ENCODE data around the gene PNMA8A. TPM values are rescaled to one million over a fixed set of nuclear protein-coding genes. Genes with fewer than 3 reads are reported as not detected.
A peak's percentile ranks its signal among the peaks of the same experiment; 100 is the strongest.

PNMA8A gene
- total RNA-seq, 1 experiment from 2014 or later: 4.6 TPM

DNA sequence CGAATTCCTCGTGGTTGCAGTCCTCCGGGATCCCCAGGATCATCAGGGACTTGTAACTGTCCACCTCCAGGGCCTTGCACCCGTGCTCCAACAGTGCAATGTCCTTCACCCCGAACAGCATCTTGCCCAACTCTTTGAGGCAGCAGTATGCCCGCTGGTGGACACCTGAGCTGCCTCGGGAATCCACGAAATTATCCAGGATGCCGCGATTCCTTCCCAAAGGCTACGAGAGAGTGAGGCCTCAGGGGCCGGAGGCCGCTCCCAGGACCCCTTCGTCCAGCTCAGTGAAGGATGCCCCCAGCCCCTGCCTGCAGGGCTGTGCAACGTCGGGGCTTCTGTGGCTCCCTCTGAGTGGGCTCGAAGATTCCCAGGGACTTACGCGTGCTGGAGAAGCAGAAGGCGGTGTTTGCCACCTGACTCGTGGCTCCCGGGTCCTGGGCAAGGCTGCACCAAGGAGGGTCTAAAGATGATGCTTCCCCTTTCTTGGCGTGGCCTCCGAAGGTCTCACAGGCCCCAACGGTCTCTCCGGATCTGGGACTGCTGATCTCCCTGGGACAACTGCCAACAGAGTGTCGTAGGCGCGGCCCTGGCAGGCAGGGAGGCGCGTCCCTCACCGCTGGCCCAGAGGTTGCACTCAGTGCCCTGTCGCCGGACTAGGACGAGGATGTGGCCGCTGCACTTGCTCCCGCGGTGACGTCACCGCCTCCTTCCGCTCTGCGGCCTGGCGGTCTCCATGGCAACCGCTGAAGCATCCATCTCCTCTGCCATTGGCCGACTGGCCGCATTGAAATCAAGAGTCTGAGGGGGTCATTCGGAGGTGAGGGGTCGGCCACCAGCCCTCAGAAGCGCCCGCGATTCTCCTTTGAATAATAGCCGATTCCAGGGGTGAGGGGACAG is 42.9 kb downstream of the PNMA8A start, which contains the start of gene PNMA8C:
PNMA8C (minus strand) TSS at position 698 of the 897 bp plus-strand sequence; CDS start at position 121, 577 bp downstream.
- DNase-seq (ENCODE audit: low read depth): peak; percentile 76

DNA sequence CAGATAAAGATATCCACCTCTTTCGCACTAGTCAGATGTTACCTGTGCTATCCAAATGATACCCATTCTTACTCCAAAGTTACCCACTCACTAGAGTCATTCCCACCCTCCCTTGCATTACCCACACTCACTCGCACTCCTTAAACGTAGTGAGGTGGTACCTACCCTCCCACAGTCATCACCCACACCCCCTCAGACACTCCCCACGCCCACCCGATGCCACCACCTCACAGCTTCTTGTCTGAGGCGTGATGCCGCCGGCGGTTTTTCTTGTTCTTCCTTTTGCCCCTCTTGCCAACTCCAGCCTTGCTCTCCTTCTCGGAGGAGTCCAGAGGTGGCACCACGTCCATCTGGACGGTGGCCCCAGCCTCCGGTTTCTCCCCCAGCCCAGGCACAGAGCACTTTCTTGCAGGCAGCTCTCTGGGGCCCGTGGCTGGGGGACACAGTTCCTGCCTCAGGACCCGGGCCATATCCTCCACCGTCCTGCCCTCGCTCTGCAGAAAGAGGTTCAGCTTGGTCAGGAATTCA is 43.8 kb downstream of the PNMA8A start:
- DNase-seq (ENCODE audit: low read depth): no peak

DNA sequence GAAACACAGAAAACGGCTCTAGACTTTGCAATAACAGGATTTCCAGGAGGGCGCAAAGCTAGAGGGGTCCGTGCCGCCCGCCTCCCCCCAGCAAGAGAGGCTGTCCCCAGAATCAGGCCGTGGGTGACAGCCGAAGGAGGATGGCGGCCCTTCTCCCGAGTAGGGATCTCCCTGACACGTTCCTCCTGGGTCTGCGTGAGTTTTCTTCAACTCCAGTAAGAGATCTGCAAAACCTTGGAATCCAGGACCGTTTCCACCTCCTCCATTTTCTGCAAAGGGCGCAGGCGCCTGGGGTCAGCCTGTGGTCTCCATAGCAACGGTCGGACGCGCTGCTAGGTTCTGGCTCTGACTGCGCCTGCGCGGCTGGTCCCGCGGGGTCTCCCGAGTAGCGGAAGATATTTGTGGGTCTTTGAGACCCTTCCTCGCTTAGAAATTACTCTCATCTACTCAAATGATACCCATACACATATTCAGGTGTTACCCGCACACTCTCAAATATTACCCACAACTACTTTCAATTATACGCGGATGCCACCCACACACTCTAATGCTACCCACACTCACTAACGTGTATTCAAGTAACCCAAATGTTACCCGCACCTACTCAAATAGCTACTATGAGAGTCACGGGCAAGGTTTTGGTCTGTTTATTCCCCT is 44.7 kb downstream of the PNMA8A start:
- peak; percentile 77 for DNase-seq (ENCODE audit: low read depth)

DNA sequence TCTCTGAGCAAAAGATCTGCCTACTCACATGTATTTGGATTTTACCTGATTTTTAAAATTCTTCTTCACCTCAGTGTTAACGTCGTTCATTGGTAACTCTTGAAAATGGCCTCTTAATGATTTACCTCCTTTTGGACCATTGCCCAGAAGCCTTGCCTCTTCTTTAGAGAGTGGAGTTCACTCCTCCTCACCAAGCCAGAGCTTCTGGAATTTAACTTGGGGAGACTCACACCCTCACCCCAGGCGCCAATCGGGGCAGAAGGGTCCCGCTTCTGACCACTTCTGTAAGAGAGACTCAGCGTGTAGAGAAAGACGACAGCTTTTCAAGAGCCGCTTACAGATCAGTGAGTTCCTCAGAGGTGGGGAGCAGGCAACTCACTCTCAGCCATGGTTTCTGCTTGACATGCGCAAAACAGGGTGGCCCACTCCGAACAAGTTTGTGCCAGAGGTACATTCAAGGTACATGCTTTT is 45.3 kb downstream of the PNMA8A start:
- no peak for DNase-seq (ENCODE audit: low read depth)

DNA sequence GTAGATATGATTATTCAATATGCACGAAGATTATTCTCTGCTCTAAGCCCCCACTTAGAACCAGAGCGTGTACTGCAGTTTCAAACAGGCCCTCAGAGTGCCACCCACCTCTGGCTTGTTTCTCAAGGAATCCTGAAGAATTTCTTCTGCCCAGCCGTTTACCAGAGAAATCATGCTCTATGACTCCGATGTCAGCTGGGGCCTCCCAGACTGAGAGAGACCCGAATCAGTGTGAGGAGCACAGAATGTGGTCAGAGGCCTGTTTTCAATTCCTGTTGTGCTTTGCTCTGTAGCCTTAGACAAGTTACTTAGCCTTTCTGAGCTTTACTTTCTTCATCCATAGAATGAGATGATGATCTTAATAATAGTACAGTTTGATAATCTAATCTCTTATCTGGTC is 48.2 kb downstream of the PNMA8A start:
- no peak for DNase-seq (ENCODE audit: low read depth)

DNA sequence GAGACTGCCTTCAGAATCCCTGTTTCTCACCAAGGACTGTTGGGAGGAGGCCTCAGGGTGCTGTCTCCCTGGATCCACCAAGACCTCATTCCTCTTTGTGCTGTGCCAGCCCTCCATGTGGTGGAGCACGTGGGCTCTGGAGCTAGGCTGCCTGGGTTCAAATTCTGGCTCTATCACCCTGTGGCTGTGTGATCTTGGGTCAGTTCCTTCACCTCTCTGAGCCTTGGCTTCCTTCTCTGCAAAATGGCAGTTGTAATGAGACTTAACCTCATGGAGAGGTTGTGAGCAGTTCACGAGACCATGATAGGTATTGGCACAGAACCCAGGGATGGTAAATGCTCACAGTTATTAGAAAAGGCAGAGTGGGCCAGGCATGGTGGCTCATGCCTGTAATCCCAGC is 49.0 kb downstream of the PNMA8A start:
- DNase-seq (ENCODE audit: low read depth): no peak

DNA sequence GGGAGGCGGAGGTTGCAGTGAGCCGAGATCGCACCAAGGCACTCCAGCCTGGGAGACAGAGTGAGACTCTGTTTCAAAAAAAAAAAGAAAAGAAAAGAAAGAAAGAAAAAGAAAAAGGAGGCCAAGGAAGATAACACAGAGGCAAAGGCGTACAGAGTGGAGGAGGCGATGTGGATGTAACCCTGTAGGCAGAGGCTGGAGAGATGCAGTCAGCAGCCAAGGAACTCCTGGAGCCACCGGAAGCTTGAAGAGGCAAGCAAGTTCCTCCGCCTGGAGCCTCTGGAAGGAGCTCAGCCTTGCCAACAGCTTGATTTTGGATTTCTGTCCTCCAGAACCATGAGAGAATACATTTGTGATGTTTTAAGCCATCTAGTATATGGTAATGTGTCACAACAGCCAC is 51.3 kb downstream of the PNMA8A start:
- DNase-seq (ENCODE audit: low read depth): no peak

Other genes with a start within 250 kb of the PNMA8A start
- not detected in 2 replicates for gene IGFL1, start 241.8 kb downstream of the PNMA8A start, total RNA-seq (2014; rRNA removed; shearing (Covaris generic))
- not detected in 2 replicates for gene HIF3A, start 174.5 kb downstream of the PNMA8A start, total RNA-seq (2014; rRNA removed; shearing (Covaris generic))
- gene PPP5C, start 124.5 kb downstream of the PNMA8A start, total RNA-seq (2014; rRNA removed; shearing (Covaris generic)): 59.4 and 80.8 TPM in 2 replicates
- gene CCDC8, start 58.0 kb downstream of the PNMA8A start, total RNA-seq (2014; rRNA removed; shearing (Covaris generic)): 8.8 and 9.2 TPM in 2 replicates
- gene PNMA8C, start 42.6 kb downstream of the PNMA8A start, total RNA-seq (2014; rRNA removed; shearing (Covaris generic)): not detected in 2 replicates
- gene PNMA8B, start 24.3 kb upstream of the PNMA8A start, total RNA-seq (2014; rRNA removed; shearing (Covaris generic)): 0.06 and 0.48 TPM in 2 replicates
- 137 and 163 TPM in 2 replicates for gene CALM3, start 129.8 kb upstream of the PNMA8A start, total RNA-seq (2014; rRNA removed; shearing (Covaris generic))
- 0.12 and 0.34 TPM in 2 replicates for gene PTGIR, start 153.5 kb upstream of the PNMA8A start, total RNA-seq (2014; rRNA removed; shearing (Covaris generic))
- gene GNG8, start 164.6 kb upstream of the PNMA8A start, total RNA-seq (2014; rRNA removed; shearing (Covaris generic)): not detected in 2 replicates
- 0.30 and 0.91 TPM in 2 replicates for gene DACT3, start 189.6 kb upstream of the PNMA8A start, total RNA-seq (2014; rRNA removed; shearing (Covaris generic))
- 15.3 and 22.9 TPM in 2 replicates for gene PRKD2, start 245.6 kb upstream of the PNMA8A start, total RNA-seq (2014; rRNA removed; shearing (Covaris generic))